ENCODE results near the gene TAL1. TPM values are rescaled to one million over a fixed set of nuclear protein-coding genes. Genes with fewer than 3 reads are reported as not detected.

The TAL1 gene
- total and polyA plus RNA-seq, 2 of the 8 experiments (the other 6 are each of a cell fraction or from before 2014, with no cell fraction given), result 0.09 to 0.15 TPM

GRCh38 chr1:47190509-47190855 lies 41.5 kb downstream of the TAL1 start:
- H2BK20ac ChIP-seq (ENCODE audit: low read length), result no peak overlapping the region
- no peak overlapping the region for H3K4me2 ChIP-seq (ENCODE audit: insufficient read depth in 1 of 2, low read depth in 2 of 2, low read length in 2 of 2)
- no peak overlapping the region for H4K8ac ChIP-seq (ENCODE audit: extremely low read depth, insufficient read depth, low read length)
- H3K18ac ChIP-seq (ENCODE audit: extremely low read depth, low read length), result no peak overlapping the region
- no peak overlapping the region for H3K23ac ChIP-seq (ENCODE audit: insufficient read length)
- H3K27me3 ChIP-seq (replicated peaks in 1 of 4; ENCODE audit: control insufficient read depth in 3 of 4, extremely low read depth in 1 of 4, insufficient read depth in 3 of 4, low read length in 3 of 4), result peaks cover 0 to 17% (median 11%) of the 10 kb centered on the region in 4 experiments; a peak in 3 of 7 replicates
- no peak overlapping the region for H3K27ac ChIP-seq (ENCODE audit: low read depth, low read length)
- no peaks in the 10 kb centered on the region for H3K9me3 ChIP-seq (ENCODE audit: insufficient read depth in 2 of 2, low read depth in 1 of 2, low read length in 1 of 2)
- WGBS, 2 experiments (ENCODE audit: extremely low coverage in 1 of 2, insufficient coverage in 1 of 2, insufficient read length in 1 of 2, insufficient replicate concordance in 2 of 2, low coverage in 1 of 2, low lambda C conversion rate in 2 of 2, missing lambda C conversion rate in 1 of 2), result 76% methylated on average over 5 of the region's 5 CpGs; no CpG with 5 or more reads in 1 of the 2 experiments
- CTCF ChIA-PET (ENCODE audit: partially characterized antibody), result interaction anchor here (1.1 to 14.2 kb wide), 8 partner anchors 11 to 234 kb away, joined by 3 to 207 read pairs (median 11); no protein-coding TSS in a partner anchor
- TF ChIP-seq CBX8 (IDR thresholded peaks at IDR 0.05; ENCODE audit: borderline replicate concordance, low read depth, low read length) (no peak), RBBP5 (IDR thresholded peaks at IDR 0.05; ENCODE audit: borderline replicate concordance, low read depth, low read length) (no peak), CEBPB (IDR thresholded peaks at IDR 0.05; ENCODE audit: low read depth, low read length) (no peak), CHD2 (IDR thresholded peaks at IDR 0.05; ENCODE audit: low read length) (no peak), CREB1 (IDR thresholded peaks at IDR 0.05) (no peak), PHF8 (conservative IDR thresholded peaks at IDR 0.05; ENCODE audit: low read depth, low read length) (no peak)
- no peak overlapping the region for H3K56ac ChIP-seq (replicated peaks; ENCODE audit: insufficient read length, low read depth, low read length)
- DNase-seq (ENCODE audit: low read depth in 1 of 2, low spot score in 2 of 2) (no peak), FAIRE-seq (no peak)
- no peak overlapping the region for H2AK5ac ChIP-seq (ENCODE audit: low read depth, low read length)
- no peak overlapping the region for H2AFZ ChIP-seq (ENCODE audit: low read length)
- no peak overlapping the region for H3K4me3 ChIP-seq (ENCODE audit: extremely low read depth in 1 of 4, insufficient read depth in 2 of 4, low read depth in 3 of 4, low read length in 4 of 4)
- H3K14ac ChIP-seq (ENCODE audit: insufficient read length), result no peak overlapping the region
- H3K4me1 ChIP-seq (replicated peaks in 1 of 4; ENCODE audit: control insufficient read depth in 3 of 4, insufficient read depth in 4 of 4, low read length in 3 of 4), result peaks cover 5 to 22% (median 12%) of the 10 kb centered on the region in 4 experiments
- no peaks in the 10 kb centered on the region for H4K20me1 ChIP-seq (replicated peaks in 1 of 2; ENCODE audit: control insufficient read depth in 1 of 2, insufficient read depth in 2 of 2, low read length in 2 of 2)
- no peak overlapping the region for H4K5ac ChIP-seq (ENCODE audit: insufficient read length, low read depth, low read length)
- no peak overlapping the region for H2BK15ac ChIP-seq (ENCODE audit: low read length)
- no peak overlapping the region for H2BK120ac ChIP-seq (replicated peaks; ENCODE audit: low read depth, low read length)
- H3K79me1 ChIP-seq (ENCODE audit: low read depth, low read length), result no peaks in the 10 kb centered on the region
- H3K9ac ChIP-seq (replicated peaks in 1 of 4; ENCODE audit: extremely low read depth in 1 of 4, low read depth in 3 of 4, low read length in 3 of 4), result no peak overlapping the region
- no peaks in the 10 kb centered on the region; the same call in 1 of the 2 replicates for H3K23me2 ChIP-seq (ENCODE audit: low read depth, low read length)
- H4K91ac ChIP-seq (replicated peaks; ENCODE audit: insufficient read length, low read length), result no peak overlapping the region
- no peak overlapping the region for H2BK5ac ChIP-seq (ENCODE audit: low read depth, low read length)
- no peaks in the 10 kb centered on the region for H3K79me2 ChIP-seq (ENCODE audit: control insufficient read depth in 1 of 2, insufficient read depth in 2 of 2, low read length in 2 of 2)
- no peaks in the 10 kb centered on the region for H3K36me3 ChIP-seq (ENCODE audit: control insufficient read depth in 2 of 4, insufficient read depth in 4 of 4, low read length in 3 of 4)
- POLR2A ChIA-PET (ENCODE audit: partially characterized antibody), result interaction anchor here (1.5 kb wide), 1 partner anchor 10 kb away, joined by 3 read pairs; no protein-coding TSS in a partner anchor
- 0 out of 2 replicates have a peak overlapping the region, but pooled peaks have one; percentile 39 for H2BK12ac ChIP-seq (ENCODE audit: low read depth, low read length)
- no peak overlapping the region for H3K4ac ChIP-seq (replicated peaks; ENCODE audit: insufficient read length, low read depth, low read length)

All from H1 (cell line).